Gastroesophageal sphincter (tissue), 3 donors: ENCODE data around the gene MVB12B.

Experiments
- POLR2A ChIP-seq, 2 donors: fragments of 450-650 bp; IDR thresholded peaks; one replicate each; pipeline ENCODE4 v1.6.1; 2017; ENCODE audit warnings: antibody characterized with exemption in 2 of 2, mild to moderate bottlenecking in 2 of 2, moderate library complexity in 1 of 2
- POLR2AphosphoS5 ChIP-seq: sonication (generic); formaldehyde crosslinking; IDR thresholded peaks from one replicate; pipeline ENCODE4 v1.6.1; 2017; ENCODE audit warnings: antibody characterized with exemption
- TF ChIP-seq, protein P1 (sequence below), 4 experiments: fragments of 200-600 bp in 2 of 4; fragments of 450-650 bp in 2 of 4; sonication (generic) in 1 of 4; IDR thresholded peaks; one replicate each; pipeline ENCODE4 v1.5.1; 2017 to 2019; ENCODE audit warnings: antibody characterized with exemption in 4 of 4, mild to moderate bottlenecking in 2 of 4, moderate library complexity in 2 of 4

DNA sequence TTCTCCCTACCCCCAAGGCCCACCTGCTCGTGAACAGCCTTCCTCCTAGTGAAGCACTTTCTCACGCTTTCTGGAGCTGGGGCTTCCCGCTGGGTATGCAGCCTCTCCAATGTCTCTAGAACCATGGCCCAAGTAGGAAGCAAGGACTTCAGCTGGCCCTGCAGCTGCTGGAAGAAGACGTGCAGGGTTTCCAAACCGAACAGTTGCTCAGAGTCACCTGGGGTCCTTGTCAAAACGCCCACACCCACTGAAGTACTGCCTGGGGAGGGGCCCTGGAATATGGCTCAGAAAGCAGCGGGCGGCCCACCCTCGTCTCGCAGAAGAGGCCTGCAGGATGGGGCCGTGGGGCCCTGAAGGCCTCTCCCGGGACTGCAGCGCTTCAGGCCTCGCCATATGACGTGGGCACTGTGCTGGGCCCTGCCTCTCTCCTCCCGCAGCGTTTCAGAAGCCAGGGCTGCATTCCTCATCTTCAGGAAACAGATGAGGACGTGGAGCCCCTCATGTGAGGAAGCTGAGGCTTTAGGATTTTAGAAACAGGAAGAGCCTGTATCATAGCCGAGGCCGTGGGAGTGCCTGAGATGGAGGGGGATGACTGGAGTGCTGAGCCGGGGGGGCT lies 171.1 kb downstream of the MVB12B start:
- TF ChIP-seq POLR2A (IDR thresholded peaks at IDR 0.05) (no peak), POLR2AphosphoS5 (no peak)
- TF ChIP-seq, protein P1, sequence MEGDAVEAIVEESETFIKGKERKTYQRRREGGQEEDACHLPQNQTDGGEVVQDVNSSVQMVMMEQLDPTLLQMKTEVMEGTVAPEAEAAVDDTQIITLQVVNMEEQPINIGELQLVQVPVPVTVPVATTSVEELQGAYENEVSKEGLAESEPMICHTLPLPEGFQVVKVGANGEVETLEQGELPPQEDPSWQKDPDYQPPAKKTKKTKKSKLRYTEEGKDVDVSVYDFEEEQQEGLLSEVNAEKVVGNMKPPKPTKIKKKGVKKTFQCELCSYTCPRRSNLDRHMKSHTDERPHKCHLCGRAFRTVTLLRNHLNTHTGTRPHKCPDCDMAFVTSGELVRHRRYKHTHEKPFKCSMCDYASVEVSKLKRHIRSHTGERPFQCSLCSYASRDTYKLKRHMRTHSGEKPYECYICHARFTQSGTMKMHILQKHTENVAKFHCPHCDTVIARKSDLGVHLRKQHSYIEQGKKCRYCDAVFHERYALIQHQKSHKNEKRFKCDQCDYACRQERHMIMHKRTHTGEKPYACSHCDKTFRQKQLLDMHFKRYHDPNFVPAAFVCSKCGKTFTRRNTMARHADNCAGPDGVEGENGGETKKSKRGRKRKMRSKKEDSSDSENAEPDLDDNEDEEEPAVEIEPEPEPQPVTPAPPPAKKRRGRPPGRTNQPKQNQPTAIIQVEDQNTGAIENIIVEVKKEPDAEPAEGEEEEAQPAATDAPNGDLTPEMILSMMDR (IDR thresholded peaks at IDR 0.05), result no peak
